Measurements from ENCODE around the gene LTB.
A peak's percentile ranks its signal among the peaks of the same experiment; 100 is the strongest.
"Not testable (repeated sequence)": the region's sequence is repeated elsewhere in the genome, so short reads cannot be mapped to it uniquely, and the experiment has no call there.

LTB gene

GRCh38 chr6:31597006-31597405 lies 14.8 kb upstream of the LTB start:
- peak; percentile 67 for DNase-seq

GRCh38 chr6:31592396-31592771 lies 10.2 kb upstream of the LTB start:
- no peak for DNase-seq

- not testable (repeated sequence) for DNase-seq
Measured at GRCh38 chr6:31590691-31591090, 8.5 kb upstream of the LTB start.

- no peak for DNase-seq
Measured at GRCh38 chr6:31588871-31589650, 6.8 kb upstream of the LTB start.

GRCh38 chr6:31587791-31588777 lies 5.9 kb upstream of the LTB start:
- DNase-seq, result no peak

GRCh38 chr6:31586599-31587281 lies 4.5 kb upstream of the LTB start:
- DNase-seq, result peak; percentile 95

GRCh38 chr6:31586008-31586407 lies 3.8 kb upstream of the LTB start, which contains the start of gene LST1:
LST1 (plus strand) TSS chr6:31586277; CDS start chr6:31587300, 1,023 bp downstream.
- DNase-seq, result peak; percentile 93

GRCh38 chr6:31585491-31585890 lies 3.3 kb upstream of the LTB start:
- DNase-seq, result peak; percentile 74

GRCh38 chr6:31581434-31582229 lies 592 bp downstream of the LTB start:
- no peak for DNase-seq

GRCh38 chr6:31580807-31581433 lies 1.3 kb downstream of the LTB start:
- peak; percentile 75 for DNase-seq

GRCh38 chr6:31580438-31580740 lies 1.8 kb downstream of the LTB start:
- DNase-seq, result no peak

GRCh38 chr6:31579546-31580437 lies 2.4 kb downstream of the LTB start:
- DNase-seq, result no peak

GRCh38 chr6:31579119-31579505 lies 3.1 kb downstream of the LTB start:
- DNase-seq, result no peak

GRCh38 chr6:31578184-31579118 lies 3.8 kb downstream of the LTB start:
- no peak for DNase-seq

- DNase-seq, result no peak
Measured at GRCh38 chr6:31577579-31577966, 4.7 kb downstream of the LTB start.

GRCh38 chr6:31576897-31577578 lies 5.2 kb downstream of the LTB start:
- no peak for DNase-seq

- DNase-seq, result no peak
Measured at GRCh38 chr6:31575952-31576685, 6.1 kb downstream of the LTB start.

GRCh38 chr6:31575335-31575901 lies 6.8 kb downstream of the LTB start, which contains the start of gene TNF:
TNF (plus strand) TSS chr6:31575565; CDS start chr6:31575742, 177 bp downstream.
- peak; percentile 92 for DNase-seq

Data from MV-4-11 (cell line).